ENCODE results near the gene LRBA. TPM values are rescaled to one million over a fixed set of nuclear protein-coding genes. Genes with fewer than 3 reads are reported as not detected.

The LRBA gene
- total and polyA plus RNA-seq, 2 of the 4 experiments (the other 2 are of a cell fraction) = 10.2 to 51.6 TPM

DNA sequence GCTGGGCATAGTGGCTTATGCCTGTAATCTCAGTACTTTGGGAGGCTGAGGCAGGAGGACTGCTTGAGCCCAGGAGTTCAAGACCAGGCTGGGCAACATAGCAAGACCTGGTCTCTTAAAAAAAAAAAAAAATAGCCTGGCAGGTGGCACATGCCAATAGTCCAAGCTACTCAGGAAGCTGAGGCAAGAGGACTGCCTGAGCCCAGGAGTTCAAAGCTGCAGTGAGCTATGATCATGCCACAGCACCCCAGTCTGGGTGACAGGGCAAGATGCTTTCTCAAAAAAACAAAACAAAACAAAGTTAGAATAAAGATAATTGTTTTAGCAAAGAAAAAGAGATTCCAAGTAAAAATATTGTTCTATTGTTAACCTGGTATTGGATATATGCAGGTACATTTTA is 75.0 kb downstream of the LRBA start:
- Histone ChIP-seq H2AFZ (replicated peaks; ENCODE audit: low read length, poor library complexity) (no peak overlapping the region), H2BK20ac (ENCODE audit: low read depth, low read length) (no peak overlapping the region), H3K79me1 (ENCODE audit: low read depth in 1 of 2, low read length in 2 of 2) (no peaks in the 10 kb centered on the region), H4K8ac (ENCODE audit: low read depth in 2 of 2, low read length in 2 of 2) (no peak overlapping the region), H3K27me3 (ENCODE audit: control insufficient read depth, insufficient read depth, low read length) (no peaks in the 10 kb centered on the region), H3K36me3 (ENCODE audit: control insufficient read depth, insufficient read depth, low read length) (no peaks in the 10 kb centered on the region), H3K9ac (ENCODE audit: low read depth, low read length) (no peak overlapping the region), H2BK15ac (ENCODE audit: low read depth, low read length) (no peak overlapping the region), H3K14ac (replicated peaks; ENCODE audit: low read depth, low read length) (no peak overlapping the region), H3K9me3 (ENCODE audit: control insufficient read depth, insufficient read depth, low read length) (no peaks in the 10 kb centered on the region), H3K18ac (ENCODE audit: low read depth, low read length) (no peak overlapping the region), H2BK5ac (ENCODE audit: low read depth, low read length, poor library complexity, severe bottlenecking) (no peak overlapping the region), H3K4me2 (ENCODE audit: low read depth, low read length) (no peak overlapping the region), H3K4ac (ENCODE audit: low read depth, low read length) (no peak overlapping the region), H3K27ac (ENCODE audit: insufficient read depth, low read length) (no peak overlapping the region), H2AK5ac (ENCODE audit: low read depth, low read length) (no peak overlapping the region), H3K23ac (ENCODE audit: low read depth, low read length) (no peak overlapping the region), H3K9me1 (ENCODE audit: insufficient read depth, low read length) (no peaks in the 10 kb centered on the region), H2BK120ac (ENCODE audit: low read depth, low read length) (no peak overlapping the region), H3K4me3 (ENCODE audit: insufficient read depth, low read depth, low read length) (no peak overlapping the region), H2AK9ac (replicated peaks; ENCODE audit: low read depth, low read length, poor library complexity) (no peak overlapping the region), H3K4me1 (ENCODE audit: control insufficient read depth, insufficient read depth, low read length) (no peaks in the 10 kb centered on the region), H4K5ac (ENCODE audit: low read depth, low read length) (no peak overlapping the region), H4K91ac (ENCODE audit: insufficient read depth, low read depth, low read length) (no peak overlapping the region), H3K56ac (ENCODE audit: extremely low read depth, insufficient read depth, low read length) (no peak overlapping the region), H4K20me1 (ENCODE audit: insufficient read depth, low read length) (no peaks in the 10 kb centered on the region)
- CTCF ChIA-PET = interaction anchor here (0.6 kb wide), 1 partner anchor 56 kb away, joined by 4 read pairs; no protein-coding TSS in a partner anchor
- DNase-seq = no peak
- no TSS peak for BruUV-seq (replicated peaks)
- no peak for ATAC-seq (ENCODE audit: low read depth)
- in situ Hi-C loops (cut with MboI; ENCODE audit: low sequenced_read_pairs) = no loop called here
- POLR2A ChIA-PET (ENCODE audit: unreplicated experiment) = no interaction called here
- dilution Hi-C loops (cut with HindIII; ENCODE audit: low sequenced_read_pairs, unreplicated experiment) = no loop called here
- intact Hi-C loops (cut with micrococcal nuclease) = no loop called here
- TF ChIP-seq RAD21 (IDR thresholded peaks at IDR 0.05; ENCODE audit: low read length) (no peak), MXI1 (IDR thresholded peaks at IDR 0.05; ENCODE audit: borderline replicate concordance, low read depth, low read length) (no peak), MAZ (IDR thresholded peaks at IDR 0.05; ENCODE audit: borderline replicate concordance, low read depth, low read length) (no peak), RFX5 (IDR thresholded peaks at IDR 0.05; ENCODE audit: low read depth, low read length) (no peak), SMC3 (IDR thresholded peaks at IDR 0.05; ENCODE audit: low read depth, low read length) (no peak), CHD1 (IDR thresholded peaks at IDR 0.05; ENCODE audit: low read depth, low read length) (no peak)
